ENCODE data around the gene LILRB1.
"Not testable (repeated sequence)": the region's sequence is repeated elsewhere in the genome, so short reads cannot be mapped to it uniquely, and the experiment has no call there.

Gene LILRB1

GRCh38 chr19:54630262-54630661 lies at the start of gene LILRB1:
Gene LILRB1 (plus strand): TSS chr19:54630484. CDS start chr19:54631074, 590 bp downstream.
- DNase-seq, result not testable (repeated sequence)

- no peak for DNase-seq
Measured at GRCh38 chr19:54586397-54586796, 43.9 kb upstream of the LILRB1 start.

DNA sequence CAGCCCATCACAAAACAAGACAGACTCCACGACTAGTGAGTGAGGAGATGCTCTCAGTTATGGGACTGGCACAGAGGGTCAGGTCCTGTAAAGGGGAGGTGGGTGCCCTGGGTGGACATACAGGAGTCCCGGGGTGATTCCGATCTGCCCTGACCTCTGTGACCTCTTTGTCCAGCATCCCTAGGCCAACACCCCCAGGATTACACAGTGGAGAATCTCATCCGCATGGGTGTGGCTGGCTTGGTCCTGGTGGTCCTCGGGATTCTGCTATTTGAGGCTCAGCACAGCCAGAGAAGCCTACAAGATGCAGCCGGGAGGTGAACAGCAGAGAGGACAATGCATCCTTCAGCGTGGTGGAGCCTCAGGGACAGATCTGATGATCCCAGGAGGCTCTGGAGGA lies 43.3 kb upstream of the LILRB1 start:
- no peak for DNase-seq

- DNase-seq, result not testable (repeated sequence)
Measured at GRCh38 chr19:54593445-54593844, 36.8 kb upstream of the LILRB1 start, which contains the start of gene LILRA1. Gene LILRA1 (plus strand): TSS chr19:54593632. CDS start chr19:54594245, 613 bp downstream.

- not testable (repeated sequence) for DNase-seq
Measured at GRCh38 chr19:54593931-54594626, 36.2 kb upstream of the LILRB1 start.

- DNase-seq, result no peak
Measured at GRCh38 chr19:54594737-54595136, 35.5 kb upstream of the LILRB1 start.

DNA sequence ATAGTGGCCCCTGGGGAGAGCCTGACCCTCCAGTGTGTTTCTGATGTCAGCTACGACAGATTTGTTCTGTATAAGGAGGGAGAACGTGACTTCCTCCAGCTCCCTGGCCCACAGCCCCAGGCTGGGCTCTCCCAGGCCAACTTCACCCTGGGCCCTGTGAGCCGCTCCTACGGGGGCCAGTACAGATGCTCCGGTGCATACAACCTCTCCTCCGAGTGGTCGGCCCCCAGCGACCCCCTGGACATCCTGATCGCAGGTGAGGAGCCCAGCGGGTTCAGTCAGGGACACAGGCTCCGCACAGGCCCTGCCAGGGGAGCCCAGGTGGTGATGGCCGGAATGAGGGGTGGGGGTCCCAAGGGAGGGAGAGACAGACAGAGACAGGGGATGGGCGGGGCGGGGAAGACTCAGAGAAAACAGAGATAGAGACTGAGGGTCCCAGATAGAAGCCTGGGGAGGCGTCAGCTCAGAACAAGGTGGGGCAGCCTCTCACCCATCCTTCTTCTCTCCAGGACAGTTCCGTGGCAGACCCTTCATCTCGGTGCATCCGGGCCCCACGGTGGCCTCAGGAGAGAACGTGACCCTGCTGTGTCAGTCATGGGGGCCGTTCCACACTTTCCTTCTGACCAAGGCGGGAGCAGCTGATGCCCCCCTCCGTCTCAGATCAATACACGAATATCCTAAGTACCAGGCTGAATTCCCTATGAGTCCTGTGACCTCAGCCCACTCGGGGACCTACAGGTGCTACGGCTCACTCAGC lies 34.4 kb upstream of the LILRB1 start:
- not testable (repeated sequence) for DNase-seq

DNA sequence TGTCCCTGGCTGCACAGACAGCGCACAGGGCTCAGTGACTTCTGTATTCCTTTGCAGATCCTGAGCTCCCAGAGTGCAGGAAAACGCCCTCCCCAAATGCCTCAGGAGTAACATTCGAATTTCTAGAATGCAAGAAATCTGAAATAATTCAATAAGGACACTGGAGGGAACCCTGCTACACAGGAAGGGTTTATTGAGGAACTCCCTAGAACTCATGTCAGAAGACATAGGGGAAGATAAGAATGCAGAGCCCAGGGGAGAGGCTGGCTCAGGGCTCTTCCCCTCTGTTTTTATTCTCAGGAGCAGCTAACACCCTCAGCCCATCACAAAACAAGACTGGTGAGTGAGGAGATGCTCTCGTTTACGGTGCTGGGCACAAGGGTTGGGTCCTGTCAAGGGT lies 30.1 kb upstream of the LILRB1 start:
- no peak for DNase-seq

DNA sequence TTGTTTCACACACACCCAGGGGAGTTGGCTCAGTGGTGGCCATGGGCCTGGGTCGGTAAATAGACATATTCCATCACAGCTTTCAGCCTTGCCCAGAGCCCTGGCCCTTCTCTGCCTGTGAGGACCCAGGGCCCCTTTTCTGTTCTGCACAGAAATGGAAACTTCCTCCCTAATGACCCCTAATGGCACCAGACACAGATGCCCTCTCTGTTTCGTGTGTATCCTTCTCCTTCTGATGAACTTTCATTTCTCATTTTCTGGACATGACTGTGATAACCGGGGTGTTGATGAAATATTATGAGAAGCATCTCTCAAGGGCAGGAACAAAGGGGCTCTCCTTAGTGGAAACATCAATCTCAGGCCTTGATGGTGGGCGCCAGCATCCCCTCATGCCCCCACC lies 24.1 kb upstream of the LILRB1 start:
- DNase-seq, result no peak

- no peak for DNase-seq
Measured at GRCh38 chr19:54606891-54607784, 23.1 kb upstream of the LILRB1 start.

GRCh38 chr19:54607785-54608150 lies 22.5 kb upstream of the LILRB1 start:
- DNase-seq, result no peak

DNA sequence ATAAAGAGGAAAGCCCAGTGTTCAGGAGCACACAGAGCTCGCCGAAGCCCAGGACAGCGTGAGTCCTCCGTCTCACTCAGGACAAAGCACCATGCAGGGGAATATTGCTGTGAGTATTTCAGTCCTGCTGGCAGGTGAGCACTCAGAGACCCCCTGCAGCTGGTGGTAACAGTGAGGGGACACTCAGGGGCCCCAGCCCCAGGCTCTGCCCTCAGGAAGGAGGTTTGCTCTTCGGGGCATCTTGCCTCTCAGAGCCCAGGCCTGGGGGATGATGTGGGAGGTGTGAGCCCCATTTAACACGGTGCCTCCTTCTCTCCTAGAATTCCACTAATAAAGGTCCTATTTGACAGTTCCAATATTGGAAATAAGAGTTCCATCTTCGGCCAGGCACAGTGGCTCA lies 22.1 kb upstream of the LILRB1 start:
- DNase-seq, result no peak

DNA sequence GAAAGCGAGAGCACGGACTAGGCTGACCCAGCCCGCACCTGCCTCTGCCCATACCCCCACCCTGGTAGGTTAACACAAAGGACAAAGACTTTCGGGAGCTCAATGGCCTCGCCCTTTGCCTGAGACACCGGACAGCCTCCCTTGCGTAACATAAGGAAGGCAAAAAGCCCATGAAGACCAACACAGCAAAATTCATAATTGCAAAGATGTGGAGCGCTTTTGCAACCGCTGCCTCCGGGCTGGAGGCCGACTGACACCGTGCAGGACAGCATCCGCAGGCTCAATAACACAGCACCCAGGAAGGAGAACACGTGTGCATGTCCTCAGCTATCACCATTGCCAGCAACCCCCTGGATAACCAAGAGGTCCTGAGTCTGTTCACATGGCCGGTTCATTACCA lies 21.5 kb upstream of the LILRB1 start:
- DNase-seq, result no peak

DNA sequence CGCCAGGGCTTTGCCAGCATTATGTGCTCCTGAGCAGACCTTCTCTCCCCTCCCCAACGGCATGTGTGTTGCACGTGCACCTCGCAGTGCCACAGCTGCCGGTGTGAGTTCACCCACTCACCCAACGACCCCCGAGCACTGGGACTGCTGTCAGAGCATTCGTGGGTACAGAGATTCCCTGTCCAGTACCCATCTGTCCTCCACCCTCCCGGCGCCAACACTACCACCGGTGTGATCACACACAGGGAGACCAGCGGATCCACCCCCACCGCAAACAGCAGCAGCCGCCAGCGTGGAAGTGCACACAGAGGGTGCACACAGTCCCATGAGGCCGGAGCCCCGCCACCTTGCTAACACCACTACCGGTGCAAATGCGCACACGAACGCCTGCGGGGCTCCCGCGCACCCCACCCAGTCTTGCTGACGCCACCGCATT lies 20.9 kb upstream of the LILRB1 start:
- no peak for DNase-seq

GRCh38 chr19:54612428-54612827 lies 17.9 kb upstream of the LILRB1 start:
- no peak for DNase-seq

GRCh38 chr19:54614726-54615125 lies 15.6 kb upstream of the LILRB1 start:
- DNase-seq, result no peak

DNA sequence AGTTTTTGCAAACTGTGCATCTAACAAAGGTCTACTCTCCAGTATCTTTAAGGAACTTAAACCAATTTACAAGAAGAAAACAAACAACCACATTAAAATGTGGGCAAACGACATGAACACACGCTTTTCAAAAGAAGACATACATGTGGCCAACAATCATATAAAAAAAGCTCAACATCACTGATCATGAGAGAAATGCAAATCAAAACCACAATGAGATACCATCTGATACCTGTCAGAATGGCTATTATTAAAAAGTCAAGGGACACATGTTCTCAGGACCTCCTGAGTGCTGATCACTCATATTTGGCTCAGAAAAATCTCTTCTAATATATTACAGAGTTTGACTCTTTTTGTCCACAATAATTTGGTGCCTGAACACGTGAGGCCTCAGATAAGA lies 14.2 kb upstream of the LILRB1 start:
- no peak for DNase-seq

DNA sequence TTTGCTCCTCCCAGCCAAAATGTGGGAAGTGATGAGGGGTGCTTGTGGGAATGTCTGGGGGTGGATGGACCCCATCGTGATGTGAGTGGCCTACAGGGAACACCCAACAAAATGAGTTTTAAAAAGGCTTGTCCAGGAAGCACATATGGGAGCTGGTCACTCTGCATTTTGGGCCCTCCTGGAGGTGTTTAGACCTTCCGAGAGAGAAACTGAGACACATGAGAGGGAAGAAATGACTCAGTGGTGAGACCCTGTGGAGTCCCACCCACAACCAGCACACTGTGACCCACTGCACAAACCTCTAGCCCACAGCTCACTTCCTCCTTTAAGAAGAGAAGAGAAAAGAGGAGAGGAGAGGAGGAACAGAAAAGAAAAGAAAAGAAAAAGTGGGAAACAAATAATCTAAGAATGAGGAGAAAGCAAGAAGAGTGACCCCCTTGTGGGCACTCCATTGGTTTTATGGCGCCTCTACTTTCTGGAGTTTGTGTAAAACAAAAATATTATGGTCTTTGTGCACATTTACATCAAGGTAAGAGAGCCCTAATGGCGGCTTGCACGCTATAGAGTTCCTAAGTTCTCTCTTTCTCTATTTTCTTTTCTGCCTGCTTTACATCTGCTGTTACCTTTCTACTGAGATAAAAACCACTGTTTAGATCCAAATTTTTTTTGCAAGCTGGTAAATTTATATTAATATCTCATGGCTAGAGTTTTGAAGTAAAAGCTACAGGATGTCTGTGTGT lies 13.3 kb upstream of the LILRB1 start:
- DNase-seq, result no peak

DNA sequence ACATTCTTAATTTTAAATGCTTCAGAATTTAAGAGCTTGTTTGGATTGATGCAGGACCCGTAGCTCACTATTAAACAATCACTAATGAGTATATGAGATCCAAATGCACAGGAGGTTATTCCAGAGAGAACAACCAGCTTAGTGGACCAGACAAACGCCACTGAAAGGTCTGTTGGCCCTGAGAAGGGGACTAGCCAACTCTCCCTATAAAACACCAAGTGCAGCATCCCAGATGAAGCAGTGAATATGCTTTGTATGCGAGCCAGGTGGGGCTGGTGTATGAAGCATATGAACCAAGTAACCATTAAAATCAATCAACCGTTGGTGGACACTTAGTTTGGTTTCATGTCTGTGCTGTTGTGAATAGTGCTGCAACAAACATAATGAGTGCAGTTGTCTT lies 9.8 kb upstream of the LILRB1 start:
- no peak for DNase-seq

GRCh38 chr19:54622431-54622830 lies 7.9 kb upstream of the LILRB1 start:
- no peak for DNase-seq

DNA sequence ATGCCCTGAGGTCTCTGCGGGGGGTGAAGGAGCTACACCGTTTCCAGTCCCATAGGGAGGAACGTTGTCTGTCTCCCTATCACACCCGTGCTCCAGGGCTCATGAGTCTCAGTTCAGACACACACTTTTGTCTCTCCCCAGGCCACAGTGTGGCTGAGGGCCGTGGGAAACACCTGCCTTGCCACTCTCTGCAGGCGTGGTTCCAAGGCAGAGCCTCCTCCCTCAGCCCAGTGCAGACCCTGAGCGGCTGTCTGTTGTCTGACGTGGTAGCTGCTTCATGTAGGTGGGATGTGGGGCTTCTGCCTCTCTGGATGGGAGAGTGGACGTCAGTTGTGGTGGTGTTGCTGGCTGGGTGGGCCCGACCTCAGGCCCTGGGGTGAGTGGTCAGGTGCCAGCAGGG lies 6.0 kb upstream of the LILRB1 start:
- not testable (repeated sequence) for DNase-seq

- DNase-seq, result not testable (repeated sequence)
Measured at GRCh38 chr19:54624934-54625730, 5.2 kb upstream of the LILRB1 start.
